ENCODE measurements around the gene TTC33. TPM values are rescaled to one million over a fixed set of nuclear protein-coding genes. Genes with fewer than 3 reads are reported as not detected.

The TTC33 gene
- total and polyA plus RNA-seq, 2 experiments from 2014 or later = 8.0 to 9.0 TPM

DNA sequence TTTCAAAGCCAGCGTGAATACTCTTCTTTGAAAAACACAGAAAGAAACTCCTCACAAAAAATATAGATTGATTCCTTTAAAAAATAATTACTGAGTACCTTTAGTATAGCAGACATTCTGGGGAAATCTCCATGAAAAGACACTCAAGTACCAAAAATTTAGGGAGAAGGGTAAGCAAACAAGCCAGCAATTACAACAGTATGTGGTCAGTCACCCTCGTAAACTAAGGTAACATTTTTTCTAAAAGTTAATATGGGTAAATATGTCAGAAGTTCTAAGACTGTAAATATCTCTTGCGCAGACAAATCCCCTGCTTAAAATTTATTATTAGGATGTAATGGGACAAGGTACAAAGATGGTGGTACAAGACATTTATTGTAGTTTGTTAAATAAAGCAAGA, 178.0 kb downstream of the TTC33 start:
- no peaks in the 10 kb centered on the region for H3F3A ChIP-seq (ENCODE audit: insufficient read depth)
- H3K79me2 ChIP-seq (ENCODE audit: insufficient read depth) = no peaks in the 10 kb centered on the region
- no peak overlapping the region for H2AFZ ChIP-seq
- no peaks in the 10 kb centered on the region for H3K9me3 ChIP-seq (ENCODE audit: low read depth)
- no peaks in the 10 kb centered on the region for H3K9me2 ChIP-seq (ENCODE audit: insufficient read depth)
- in situ Hi-C loops (cut with MboI) = no loop called here
- no peak overlapping the region for H3K27ac ChIP-seq
- 92 to 96% methylated on average over 3 of the region's 3 CpGs for WGBS, 2 experiments (ENCODE audit: low coverage in 1 of 2, low lambda C conversion rate in 2 of 2, missing lambda C conversion rate in 2 of 2)
- TF ChIP-seq EZH2phosphoT487 (IDR thresholded peaks at IDR 0.05; ENCODE audit: insufficient read depth, low read depth) = no peak
- no peak for TF ChIP-seq EZH2 (IDR thresholded peaks at IDR 0.05; ENCODE audit: insufficient read depth, poor library complexity, severe bottlenecking)
- H3K4me2 ChIP-seq (ENCODE audit: unreplicated experiment) = no peak overlapping the region
- H3K9ac ChIP-seq = no peak overlapping the region
- H3K4me1 ChIP-seq (ENCODE audit: insufficient read depth) = peaks cover 6% of the 10 kb centered on the region
- H3K27me3 ChIP-seq (replicated peaks; ENCODE audit: insufficient read depth) = no peaks in the 10 kb centered on the region
- H3K36me3 ChIP-seq (ENCODE audit: low read depth) = no peaks in the 10 kb centered on the region
- no peaks in the 10 kb centered on the region for H4K20me1 ChIP-seq (ENCODE audit: insufficient read depth)
- DNase-seq = no peak
- no peak overlapping the region for H3K4me3 ChIP-seq

DNA sequence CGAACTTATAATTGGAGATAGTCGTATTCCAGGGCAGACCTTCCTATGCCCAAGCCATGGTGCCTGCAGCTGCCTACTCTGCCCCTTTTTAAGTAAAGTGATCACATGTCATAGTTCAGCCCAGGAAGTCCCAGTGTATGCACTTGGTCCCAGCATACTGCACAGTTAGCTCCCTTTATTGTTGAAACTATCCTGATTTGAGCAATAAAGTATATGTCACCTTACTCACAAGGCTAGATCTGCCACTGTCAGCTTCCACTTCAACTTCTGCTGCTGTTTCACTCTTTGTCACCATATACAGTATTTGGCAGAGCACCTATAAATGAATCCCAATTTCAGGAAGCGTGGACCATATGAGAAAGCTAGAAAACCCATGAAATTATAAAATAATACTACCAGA, 179.8 kb downstream of the TTC33 start:
- Histone ChIP-seq H3K4me3 (no peak overlapping the region), H3K9me2 (ENCODE audit: insufficient read depth) (no peaks in the 10 kb centered on the region), H3K4me2 (ENCODE audit: unreplicated experiment) (no peak overlapping the region), H3K27ac (no peak overlapping the region), H3K9me3 (ENCODE audit: low read depth) (no peaks in the 10 kb centered on the region), H3K36me3 (ENCODE audit: low read depth) (no peaks in the 10 kb centered on the region), H3K27me3 (replicated peaks; ENCODE audit: insufficient read depth) (no peaks in the 10 kb centered on the region), H3K79me2 (ENCODE audit: insufficient read depth) (no peaks in the 10 kb centered on the region), H2AFZ (no peak overlapping the region), H3K4me1 (ENCODE audit: insufficient read depth) (peaks cover 9% of the 10 kb centered on the region), H3F3A (ENCODE audit: insufficient read depth) (no peaks in the 10 kb centered on the region), H3K9ac (no peak overlapping the region), H4K20me1 (ENCODE audit: insufficient read depth) (no peaks in the 10 kb centered on the region)
- DNase-seq = no peak
- in situ Hi-C loops (cut with MboI) = no loop called here
- WGBS, 2 experiments (ENCODE audit: low coverage in 1 of 2, low lambda C conversion rate in 2 of 2, missing lambda C conversion rate in 2 of 2) = 93 to 96% methylated on average over 3 of the region's 3 CpGs
- TF ChIP-seq EZH2phosphoT487 (IDR thresholded peaks at IDR 0.05; ENCODE audit: insufficient read depth, low read depth) (no peak), EZH2 (IDR thresholded peaks at IDR 0.05; ENCODE audit: insufficient read depth, poor library complexity, severe bottlenecking) (no peak)

DNA sequence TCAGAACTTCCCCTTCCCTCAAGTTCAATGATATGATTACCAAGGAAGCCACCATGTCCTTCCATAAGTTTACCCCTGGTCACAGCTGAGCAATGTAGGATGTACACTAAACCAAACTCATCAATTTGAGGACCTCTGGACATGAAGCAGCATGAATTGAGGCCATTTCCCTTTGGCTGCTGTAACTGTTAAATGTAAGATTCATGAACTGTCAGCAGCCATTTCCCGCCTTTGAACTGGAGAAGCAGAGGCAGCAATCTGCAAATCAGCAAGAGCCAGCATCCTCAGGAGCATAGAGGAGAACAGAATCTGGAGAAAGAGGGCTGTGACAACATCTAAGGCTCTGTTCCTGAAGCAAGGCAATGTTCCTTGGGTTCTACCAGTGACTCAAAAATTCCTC, 180.3 kb downstream of the TTC33 start:
- Histone ChIP-seq H3K27ac (no peak overlapping the region), H3K79me2 (ENCODE audit: insufficient read depth) (no peaks in the 10 kb centered on the region), H2AFZ (no peak overlapping the region), H3K4me3 (no peak overlapping the region), H4K20me1 (ENCODE audit: insufficient read depth) (no peaks in the 10 kb centered on the region), H3K4me2 (ENCODE audit: unreplicated experiment) (no peak overlapping the region), H3K27me3 (replicated peaks; ENCODE audit: insufficient read depth) (no peaks in the 10 kb centered on the region), H3K9me3 (ENCODE audit: low read depth) (no peaks in the 10 kb centered on the region), H3K36me3 (ENCODE audit: low read depth) (no peaks in the 10 kb centered on the region), H3K9me2 (ENCODE audit: insufficient read depth) (no peaks in the 10 kb centered on the region), H3K4me1 (ENCODE audit: insufficient read depth) (peaks cover 15% of the 10 kb centered on the region), H3K9ac (no peak overlapping the region), H3F3A (ENCODE audit: insufficient read depth) (no peaks in the 10 kb centered on the region)
- TF ChIP-seq EZH2phosphoT487 (IDR thresholded peaks at IDR 0.05; ENCODE audit: insufficient read depth, low read depth) (no peak), EZH2 (IDR thresholded peaks at IDR 0.05; ENCODE audit: insufficient read depth, poor library complexity, severe bottlenecking) (no peak)
- in situ Hi-C loops (cut with MboI) = no loop called here
- no peak for DNase-seq
- 90 to 93% methylated on average over 1 of the region's 1 CpG for WGBS, 2 experiments (ENCODE audit: low coverage in 1 of 2, low lambda C conversion rate in 2 of 2, missing lambda C conversion rate in 2 of 2)

GRCh38 chr5:40572937-40573336, 182.8 kb downstream of the TTC33 start:
- H3K4me2 ChIP-seq (ENCODE audit: unreplicated experiment) = peak overlapping the region; percentile 31
- H3K9ac ChIP-seq = no peak overlapping the region
- peaks cover 26% of the 10 kb centered on the region for H3K4me1 ChIP-seq (ENCODE audit: insufficient read depth)
- no peaks in the 10 kb centered on the region for H3K36me3 ChIP-seq (ENCODE audit: low read depth)
- 0% methylated on average over 2 of the region's 2 CpGs for WGBS, 2 experiments (ENCODE audit: low coverage in 1 of 2, low lambda C conversion rate in 2 of 2, missing lambda C conversion rate in 2 of 2)
- H3F3A ChIP-seq (ENCODE audit: insufficient read depth) = no peaks in the 10 kb centered on the region
- no peak overlapping the region for H3K4me3 ChIP-seq
- TF ChIP-seq EZH2 (IDR thresholded peaks at IDR 0.05; ENCODE audit: insufficient read depth, poor library complexity, severe bottlenecking) (no peak), EZH2phosphoT487 (IDR thresholded peaks at IDR 0.05; ENCODE audit: insufficient read depth, low read depth) (no peak)
- H2AFZ ChIP-seq = no peak overlapping the region
- H3K9me2 ChIP-seq (ENCODE audit: insufficient read depth) = no peaks in the 10 kb centered on the region
- no peaks in the 10 kb centered on the region for H4K20me1 ChIP-seq (ENCODE audit: insufficient read depth)
- H3K27me3 ChIP-seq (replicated peaks; ENCODE audit: insufficient read depth) = no peaks in the 10 kb centered on the region
- H3K27ac ChIP-seq = peak overlapping the region; percentile 31; the same call in 1 of the 2 replicates
- H3K79me2 ChIP-seq (ENCODE audit: insufficient read depth) = no peaks in the 10 kb centered on the region
- H3K9me3 ChIP-seq (ENCODE audit: low read depth) = no peaks in the 10 kb centered on the region
- peak; percentile 82 for DNase-seq
- in situ Hi-C loops (cut with MboI) = no loop called here

- Histone ChIP-seq H3K9ac (no peak overlapping the region), H3K4me1 (ENCODE audit: insufficient read depth) (peaks cover 26% of the 10 kb centered on the region), H4K20me1 (ENCODE audit: insufficient read depth) (no peaks in the 10 kb centered on the region), H3K9me3 (ENCODE audit: low read depth) (no peaks in the 10 kb centered on the region), H3K79me2 (ENCODE audit: insufficient read depth) (no peaks in the 10 kb centered on the region), H3F3A (ENCODE audit: insufficient read depth) (no peaks in the 10 kb centered on the region), H2AFZ (no peak overlapping the region), H3K4me2 (ENCODE audit: unreplicated experiment) (peak overlapping the region; percentile 31), H3K36me3 (ENCODE audit: low read depth) (no peaks in the 10 kb centered on the region), H3K27me3 (replicated peaks; ENCODE audit: insufficient read depth) (no peaks in the 10 kb centered on the region), H3K9me2 (ENCODE audit: insufficient read depth) (no peaks in the 10 kb centered on the region), H3K27ac (no peak overlapping the region), H3K4me3 (no peak overlapping the region)
- TF ChIP-seq EZH2 (IDR thresholded peaks at IDR 0.05; ENCODE audit: insufficient read depth, poor library complexity, severe bottlenecking) = no peak
- no peak for TF ChIP-seq EZH2phosphoT487 (IDR thresholded peaks at IDR 0.05; ENCODE audit: insufficient read depth, low read depth)
- in situ Hi-C loops (cut with MboI) = no loop called here
- DNase-seq = no peak
- WGBS, 2 experiments (ENCODE audit: low coverage in 1 of 2, low lambda C conversion rate in 2 of 2, missing lambda C conversion rate in 2 of 2) = 79 to 80% methylated on average over 6 of the region's 6 CpGs
Observed at GRCh38 chr5:40572391-40572790, 183.4 kb downstream of the TTC33 start.

Measured in GM23248 (cell line).